ENCODE measurements around the gene PCDHB10.

DNA sequence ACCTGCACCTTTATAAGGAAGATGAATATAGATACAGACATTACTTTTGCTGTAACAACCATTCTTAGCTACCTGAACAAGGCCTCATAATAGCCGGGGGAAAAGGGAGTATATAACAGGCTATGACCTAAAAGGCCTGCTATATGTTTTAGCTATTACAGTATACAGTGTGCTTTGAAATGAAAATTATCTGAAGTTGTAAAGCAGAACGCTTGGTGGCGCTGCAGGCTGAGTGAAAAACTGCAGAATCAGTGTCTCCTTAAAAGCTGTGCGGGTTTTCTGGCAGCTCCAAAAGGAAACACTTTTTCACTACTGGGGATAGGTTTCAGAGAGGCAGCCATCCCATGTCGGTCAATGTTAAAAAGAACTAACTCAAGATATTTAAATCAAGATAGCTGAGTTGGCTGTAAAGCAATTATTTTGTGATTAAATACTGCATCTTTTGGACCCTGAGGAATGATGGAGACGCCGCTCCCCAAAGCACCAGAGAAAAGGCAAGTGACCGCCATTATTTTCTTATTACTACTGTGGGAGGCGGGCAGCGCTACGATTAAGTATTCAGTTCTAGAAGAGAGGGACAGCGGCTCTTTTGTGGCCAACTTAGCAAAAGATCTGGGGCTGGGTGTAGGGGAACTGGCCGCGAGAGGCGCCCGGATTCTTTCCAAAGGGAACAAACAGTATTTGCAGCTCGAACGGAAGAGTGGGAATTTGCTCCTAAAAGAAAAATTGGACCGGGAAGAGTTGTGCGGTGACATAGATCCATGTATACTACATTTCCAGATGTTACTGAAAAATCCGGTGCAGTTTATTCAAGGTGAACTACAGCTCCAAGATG is 36.4 kb upstream of the PCDHB10 start:
- TF ChIP-seq, protein P1, sequence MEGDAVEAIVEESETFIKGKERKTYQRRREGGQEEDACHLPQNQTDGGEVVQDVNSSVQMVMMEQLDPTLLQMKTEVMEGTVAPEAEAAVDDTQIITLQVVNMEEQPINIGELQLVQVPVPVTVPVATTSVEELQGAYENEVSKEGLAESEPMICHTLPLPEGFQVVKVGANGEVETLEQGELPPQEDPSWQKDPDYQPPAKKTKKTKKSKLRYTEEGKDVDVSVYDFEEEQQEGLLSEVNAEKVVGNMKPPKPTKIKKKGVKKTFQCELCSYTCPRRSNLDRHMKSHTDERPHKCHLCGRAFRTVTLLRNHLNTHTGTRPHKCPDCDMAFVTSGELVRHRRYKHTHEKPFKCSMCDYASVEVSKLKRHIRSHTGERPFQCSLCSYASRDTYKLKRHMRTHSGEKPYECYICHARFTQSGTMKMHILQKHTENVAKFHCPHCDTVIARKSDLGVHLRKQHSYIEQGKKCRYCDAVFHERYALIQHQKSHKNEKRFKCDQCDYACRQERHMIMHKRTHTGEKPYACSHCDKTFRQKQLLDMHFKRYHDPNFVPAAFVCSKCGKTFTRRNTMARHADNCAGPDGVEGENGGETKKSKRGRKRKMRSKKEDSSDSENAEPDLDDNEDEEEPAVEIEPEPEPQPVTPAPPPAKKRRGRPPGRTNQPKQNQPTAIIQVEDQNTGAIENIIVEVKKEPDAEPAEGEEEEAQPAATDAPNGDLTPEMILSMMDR (IDR thresholded peaks at IDR 0.05): peak; percentile 18; the same call in 2 of the 3 replicates
- TF ChIP-seq JUN (IDR thresholded peaks at IDR 0.05): no peak
- no peak for TF ChIP-seq CBX8 (IDR thresholded peaks at IDR 0.05)
- TF ChIP-seq CEBPB (IDR thresholded peaks at IDR 0.05): no peak
- no peak for TF ChIP-seq RCOR1 (IDR thresholded peaks at IDR 0.05; ENCODE audit: low read depth, low read length)
- TF ChIP-seq, protein P2, sequence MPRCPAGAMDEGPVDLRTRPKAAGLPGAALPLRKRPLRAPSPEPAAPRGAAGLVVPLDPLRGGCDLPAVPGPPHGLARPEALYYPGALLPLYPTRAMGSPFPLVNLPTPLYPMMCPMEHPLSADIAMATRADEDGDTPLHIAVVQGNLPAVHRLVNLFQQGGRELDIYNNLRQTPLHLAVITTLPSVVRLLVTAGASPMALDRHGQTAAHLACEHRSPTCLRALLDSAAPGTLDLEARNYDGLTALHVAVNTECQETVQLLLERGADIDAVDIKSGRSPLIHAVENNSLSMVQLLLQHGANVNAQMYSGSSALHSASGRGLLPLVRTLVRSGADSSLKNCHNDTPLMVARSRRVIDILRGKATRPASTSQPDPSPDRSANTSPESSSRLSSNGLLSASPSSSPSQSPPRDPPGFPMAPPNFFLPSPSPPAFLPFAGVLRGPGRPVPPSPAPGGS (IDR thresholded peaks at IDR 0.05): no peak
- TF ChIP-seq HOXA7 (CRISPR knock-in tag; IDR thresholded peaks at IDR 0.05): no peak
- no peak for TF ChIP-seq MAFK (IDR thresholded peaks at IDR 0.05; ENCODE audit: partially characterized antibody)
- TF ChIP-seq FOSL2 (IDR thresholded peaks at IDR 0.05): no peak
- no peak for TF ChIP-seq FOSL2 (CRISPR knock-in tag; IDR thresholded peaks at IDR 0.05)
